ENCODE results near the gene FCRL6.

DNA sequence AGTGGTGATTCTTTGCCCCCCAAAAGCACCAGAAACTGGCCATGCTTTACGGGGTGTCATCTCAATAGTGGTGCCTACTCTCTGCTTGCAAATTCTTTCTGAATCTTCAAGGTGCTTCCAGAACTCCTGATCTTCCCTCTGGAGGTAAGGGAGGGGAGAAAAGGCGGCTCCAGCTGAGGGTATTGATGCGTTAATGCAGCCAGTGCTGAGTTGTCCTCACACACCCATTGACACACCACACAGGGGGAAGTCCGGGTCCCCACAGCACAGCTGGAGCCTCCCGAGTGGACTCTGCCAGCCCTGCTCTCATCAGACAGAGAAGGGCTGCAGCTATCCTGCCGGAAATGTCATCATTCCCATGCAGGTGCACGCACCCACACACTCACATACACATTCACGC lies 59.1 kb downstream of the FCRL6 start:
- TF ChIP-seq EZH2 (IDR thresholded peaks at IDR 0.05; ENCODE audit: borderline replicate concordance, low read length) = no peak
- TF ChIP-seq CTCF (IDR thresholded peaks at IDR 0.05; ENCODE audit: low read length) = no peak

All from OCI-LY1 (cell line).